ENCODE measurements around the gene SUCO.
"Not testable (repeated sequence)": the region's sequence is repeated elsewhere in the genome, so short reads cannot be mapped to it uniquely, and the experiment has no call there.

Gene SUCO

DNA sequence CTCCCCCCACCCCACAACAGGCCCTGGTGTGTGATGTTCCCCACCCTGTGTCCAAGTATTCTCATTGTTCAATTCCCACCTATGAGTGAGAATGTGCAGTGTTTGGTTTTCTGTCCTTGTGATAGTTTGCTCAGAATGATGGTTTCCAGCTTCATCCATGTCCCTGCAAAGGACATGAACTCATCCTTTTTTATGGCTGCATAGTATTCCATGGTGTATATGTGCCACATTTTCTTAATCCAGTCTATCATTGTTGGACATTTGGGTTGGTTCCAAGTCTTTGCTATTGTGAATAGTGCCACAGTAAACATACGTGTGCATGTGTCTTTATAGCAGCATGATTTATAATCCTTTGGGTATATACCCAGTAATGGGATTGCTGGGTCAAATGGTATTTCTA lies 58.5 kb downstream of the SUCO start:
- H3K4me3 ChIP-seq (ENCODE audit: low read length); H3K4me1 ChIP-seq (ENCODE audit: control insufficient read depth, low read depth, low read length); H3K9me3 ChIP-seq (ENCODE audit: control insufficient read depth, low read depth, low read length); H3K9ac ChIP-seq (ENCODE audit: low read length); H3K27ac ChIP-seq (ENCODE audit: low read length); H3K27me3 ChIP-seq (ENCODE audit: control insufficient read depth, insufficient read depth, low read length): not testable (repeated sequence)
- H3K36me3 ChIP-seq (ENCODE audit: control insufficient read depth, low read depth, low read length), result peaks cover 35% of the 10 kb centered on the region

DNA sequence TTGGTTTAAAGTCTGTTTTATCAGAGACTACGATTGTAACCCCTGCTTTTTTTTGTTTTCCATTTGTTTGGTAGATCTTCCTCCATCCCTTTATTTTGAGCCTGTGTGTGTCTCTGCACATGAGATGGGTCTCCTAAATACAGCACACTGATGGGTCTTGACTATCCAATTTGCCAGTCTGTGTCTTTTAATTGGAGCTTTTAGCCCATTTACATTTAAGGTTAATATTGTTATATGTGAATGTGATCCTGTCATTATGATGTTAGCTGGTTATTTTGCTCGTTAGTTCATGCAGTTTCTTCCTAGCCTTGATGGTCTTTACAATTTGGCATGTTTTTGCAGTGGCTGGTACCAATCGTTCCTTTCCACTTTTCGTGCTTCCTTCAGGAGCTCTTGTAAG lies 62.1 kb downstream of the SUCO start:
- not testable (repeated sequence) for H3K27me3 ChIP-seq (ENCODE audit: control insufficient read depth, insufficient read depth, low read length); H3K4me1 ChIP-seq (ENCODE audit: control insufficient read depth, low read depth, low read length); H3K9me3 ChIP-seq (ENCODE audit: control insufficient read depth, low read depth, low read length); H3K4me3 ChIP-seq (ENCODE audit: low read length); H3K27ac ChIP-seq (ENCODE audit: low read length); H3K9ac ChIP-seq (ENCODE audit: low read length)
- peaks cover 26% of the 10 kb centered on the region for H3K36me3 ChIP-seq (ENCODE audit: control insufficient read depth, low read depth, low read length)

DNA sequence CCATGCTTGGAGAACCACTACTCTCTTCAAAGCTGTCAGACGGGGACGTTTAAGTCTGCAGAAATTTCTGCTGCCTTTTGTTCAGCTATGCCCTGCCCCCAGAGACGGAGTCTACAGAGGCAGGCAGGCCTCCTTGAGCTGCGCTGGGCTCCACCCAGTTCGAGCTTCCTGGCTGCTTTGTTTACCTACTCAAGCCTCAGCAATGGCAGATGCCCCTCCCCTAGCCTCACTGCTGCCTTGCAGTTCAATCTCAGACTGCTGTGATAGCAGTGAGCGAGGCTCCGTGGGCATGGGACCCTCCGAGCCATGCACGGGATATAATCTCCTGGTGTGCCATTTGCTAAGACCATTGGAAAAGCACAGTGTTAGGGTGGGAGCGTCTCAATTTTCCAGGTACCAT lies 63.8 kb downstream of the SUCO start:
- not testable (repeated sequence) for H3K27ac ChIP-seq (ENCODE audit: low read length); H3K4me3 ChIP-seq (ENCODE audit: low read length); H3K27me3 ChIP-seq (ENCODE audit: control insufficient read depth, insufficient read depth, low read length); H3K9me3 ChIP-seq (ENCODE audit: control insufficient read depth, low read depth, low read length); H3K9ac ChIP-seq (ENCODE audit: low read length); H3K4me1 ChIP-seq (ENCODE audit: control insufficient read depth, low read depth, low read length)
- H3K36me3 ChIP-seq (ENCODE audit: control insufficient read depth, low read depth, low read length), result peaks cover 24% of the 10 kb centered on the region

DNA sequence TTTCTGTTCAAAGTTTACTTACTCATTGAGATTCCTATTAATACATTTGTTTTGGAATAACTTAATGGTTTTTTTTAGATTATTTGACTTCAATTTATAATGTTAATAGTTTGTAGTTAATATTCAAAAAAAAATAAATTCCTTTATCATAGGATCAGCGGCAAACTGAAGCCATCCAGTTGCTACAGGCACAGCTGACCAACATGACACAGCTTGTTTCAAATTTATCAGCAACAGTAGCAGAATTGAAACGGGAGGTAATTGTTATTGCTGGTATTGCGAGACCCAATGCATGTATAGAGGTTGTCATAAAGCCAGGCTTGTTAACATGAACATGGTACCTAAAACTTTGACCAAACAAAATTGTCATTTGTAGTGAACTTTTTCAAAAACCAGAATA lies 67.0 kb downstream of the SUCO start:
- Histone ChIP-seq H3K36me3 (ENCODE audit: control insufficient read depth, low read depth, low read length) (peaks cover 41% of the 10 kb centered on the region), H3K27me3 (ENCODE audit: control insufficient read depth, insufficient read depth, low read length) (no peaks in the 10 kb centered on the region), H3K4me1 (ENCODE audit: control insufficient read depth, low read depth, low read length) (no peaks in the 10 kb centered on the region), H3K9me3 (ENCODE audit: control insufficient read depth, low read depth, low read length) (no peaks in the 10 kb centered on the region), H3K9ac (ENCODE audit: low read length) (no peak overlapping the region), H3K27ac (ENCODE audit: low read length) (no peak overlapping the region), H3K4me3 (ENCODE audit: low read length) (no peak overlapping the region)

DNA sequence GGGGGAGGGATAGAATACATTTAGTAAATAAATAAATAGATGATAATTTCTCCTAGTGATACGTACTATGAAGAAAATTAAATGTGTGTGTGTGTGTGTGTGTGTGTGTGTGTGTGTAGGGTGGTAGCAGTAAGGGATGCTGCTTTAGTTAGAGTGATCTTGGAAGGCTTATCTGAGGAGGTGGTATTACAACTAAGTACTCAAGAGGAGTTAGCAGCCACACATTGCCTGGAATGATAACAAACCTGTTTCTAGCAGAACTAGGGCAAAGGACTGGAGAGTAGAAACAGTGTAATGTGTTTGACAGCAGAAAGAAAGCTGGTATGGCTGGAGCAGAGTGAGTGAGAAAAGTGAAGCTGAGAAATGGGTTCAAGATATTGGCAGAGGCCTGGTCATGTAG lies 67.7 kb downstream of the SUCO start:
- H3K9me3 ChIP-seq (ENCODE audit: control insufficient read depth, low read depth, low read length), result no peaks in the 10 kb centered on the region
- no peaks in the 10 kb centered on the region for H3K27me3 ChIP-seq (ENCODE audit: control insufficient read depth, insufficient read depth, low read length)
- H3K36me3 ChIP-seq (ENCODE audit: control insufficient read depth, low read depth, low read length), result peaks cover 41% of the 10 kb centered on the region
- H3K9ac ChIP-seq (ENCODE audit: low read length), result no peak overlapping the region
- H3K4me1 ChIP-seq (ENCODE audit: control insufficient read depth, low read depth, low read length), result no peaks in the 10 kb centered on the region
- H3K27ac ChIP-seq (ENCODE audit: low read length), result no peak overlapping the region
- H3K4me3 ChIP-seq (ENCODE audit: low read length), result no peak overlapping the region

DNA sequence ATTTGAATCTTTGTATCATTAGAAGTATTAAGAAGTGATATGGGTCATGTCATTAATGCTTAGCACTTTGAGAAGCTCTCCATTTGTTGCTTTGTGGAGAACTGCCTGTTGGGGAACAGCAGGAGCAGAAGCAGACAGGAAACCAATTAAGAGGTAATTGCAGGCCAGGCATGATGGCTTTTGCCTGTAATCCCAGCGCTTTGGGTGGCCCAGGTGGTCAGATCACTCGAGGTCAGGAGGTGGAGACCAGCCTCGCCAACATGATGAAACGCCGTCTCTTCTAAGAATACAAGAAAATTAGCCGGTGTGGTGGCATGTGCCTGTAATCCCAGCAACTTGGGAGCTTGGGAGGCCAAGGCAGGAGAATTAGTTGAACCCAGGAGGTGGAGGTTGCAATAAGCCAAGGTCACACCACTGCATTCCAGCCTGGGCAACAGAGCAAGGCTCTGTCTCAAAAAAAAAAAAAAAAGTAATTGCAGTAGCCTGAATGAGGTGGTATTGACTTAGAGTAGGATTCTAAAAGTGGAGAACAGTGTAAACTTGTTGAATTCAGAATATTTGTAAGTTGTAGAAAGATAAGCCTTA lies 68.2 kb downstream of the SUCO start:
- no peak overlapping the region for H3K27ac ChIP-seq (ENCODE audit: low read length)
- no peaks in the 10 kb centered on the region for H3K9me3 ChIP-seq (ENCODE audit: control insufficient read depth, low read depth, low read length)
- H3K36me3 ChIP-seq (ENCODE audit: control insufficient read depth, low read depth, low read length), result peaks cover 41% of the 10 kb centered on the region
- H3K4me3 ChIP-seq (ENCODE audit: low read length), result no peak overlapping the region
- H3K9ac ChIP-seq (ENCODE audit: low read length), result no peak overlapping the region
- H3K4me1 ChIP-seq (ENCODE audit: control insufficient read depth, low read depth, low read length), result no peaks in the 10 kb centered on the region
- no peaks in the 10 kb centered on the region for H3K27me3 ChIP-seq (ENCODE audit: control insufficient read depth, insufficient read depth, low read length)

DNA sequence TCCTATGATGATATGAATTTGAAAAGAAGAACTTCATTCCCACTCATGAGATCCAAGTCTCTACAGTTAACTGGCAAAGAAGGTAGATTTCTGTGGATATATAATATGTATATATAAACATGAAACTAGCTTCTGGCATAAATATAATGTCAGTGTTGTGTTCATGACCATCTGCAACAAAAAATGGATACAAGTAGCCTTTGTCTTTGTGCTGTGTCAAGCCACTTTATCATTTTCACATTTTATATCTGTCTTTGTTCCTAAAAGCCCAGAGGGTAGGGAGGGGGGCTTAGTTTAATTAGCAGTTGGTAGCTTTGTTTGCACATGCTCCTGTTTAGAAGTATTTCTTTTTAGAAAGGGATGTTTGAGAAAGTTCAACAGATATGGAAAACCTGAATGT lies 69.8 kb downstream of the SUCO start:
- Histone ChIP-seq H3K9ac (ENCODE audit: low read length) (no peak overlapping the region), H3K27me3 (ENCODE audit: control insufficient read depth, insufficient read depth, low read length) (no peaks in the 10 kb centered on the region), H3K27ac (ENCODE audit: low read length) (no peak overlapping the region), H3K36me3 (ENCODE audit: control insufficient read depth, low read depth, low read length) (peaks cover 37% of the 10 kb centered on the region), H3K4me1 (ENCODE audit: control insufficient read depth, low read depth, low read length) (no peaks in the 10 kb centered on the region), H3K9me3 (ENCODE audit: control insufficient read depth, low read depth, low read length) (no peaks in the 10 kb centered on the region), H3K4me3 (ENCODE audit: low read length) (no peak overlapping the region)

DNA sequence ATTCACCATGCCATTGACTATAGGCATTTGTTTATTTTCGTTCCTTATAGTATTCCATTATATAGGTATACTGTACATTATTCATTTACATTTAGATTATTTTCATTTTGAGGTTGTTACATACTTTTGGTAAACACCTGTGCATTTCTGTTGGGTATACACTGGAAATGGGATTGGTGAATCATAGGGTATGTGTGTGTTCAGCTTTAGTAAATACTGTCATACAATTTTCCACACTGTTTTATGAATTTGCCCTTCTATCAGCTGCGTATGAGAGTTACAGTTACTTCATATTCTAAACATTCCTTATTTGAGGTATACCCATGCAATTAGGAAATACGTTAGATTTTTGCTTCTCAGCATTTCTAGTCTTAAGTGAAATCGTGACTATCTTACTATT lies 70.9 kb downstream of the SUCO start:
- Histone ChIP-seq H3K27ac (ENCODE audit: low read length) (no peak overlapping the region), H3K9ac (ENCODE audit: low read length) (no peak overlapping the region), H3K27me3 (ENCODE audit: control insufficient read depth, insufficient read depth, low read length) (no peaks in the 10 kb centered on the region), H3K4me1 (ENCODE audit: control insufficient read depth, low read depth, low read length) (no peaks in the 10 kb centered on the region), H3K36me3 (ENCODE audit: control insufficient read depth, low read depth, low read length) (peaks cover 33% of the 10 kb centered on the region), H3K9me3 (ENCODE audit: control insufficient read depth, low read depth, low read length) (no peaks in the 10 kb centered on the region), H3K4me3 (ENCODE audit: low read length) (no peak overlapping the region)

DNA sequence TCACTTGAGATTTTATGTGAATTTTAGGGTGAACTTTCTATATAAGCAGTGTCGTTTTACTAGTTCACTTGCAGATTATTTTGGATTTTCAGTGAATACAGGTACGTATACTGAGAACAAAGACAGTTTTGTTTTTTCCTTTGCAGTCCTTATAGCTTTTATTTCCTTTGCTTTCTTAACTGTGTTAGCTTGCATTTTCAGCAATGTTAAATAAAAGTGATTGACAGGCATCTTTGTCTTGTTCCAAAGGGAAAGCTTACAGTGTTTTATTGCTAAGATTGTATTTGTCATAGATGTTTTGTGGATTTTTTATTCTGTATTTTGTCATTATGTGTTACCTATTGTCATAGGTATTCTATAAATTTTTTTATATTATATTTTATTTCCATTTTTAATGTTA lies 72.7 kb downstream of the SUCO start:
- Histone ChIP-seq H3K27me3 (ENCODE audit: control insufficient read depth, insufficient read depth, low read length) (no peaks in the 10 kb centered on the region), H3K4me1 (ENCODE audit: control insufficient read depth, low read depth, low read length) (no peaks in the 10 kb centered on the region), H3K36me3 (ENCODE audit: control insufficient read depth, low read depth, low read length) (peaks cover 37% of the 10 kb centered on the region), H3K27ac (ENCODE audit: low read length) (no peak overlapping the region), H3K9me3 (ENCODE audit: control insufficient read depth, low read depth, low read length) (no peaks in the 10 kb centered on the region), H3K4me3 (ENCODE audit: low read length) (no peak overlapping the region), H3K9ac (ENCODE audit: low read length) (no peak overlapping the region)

DNA sequence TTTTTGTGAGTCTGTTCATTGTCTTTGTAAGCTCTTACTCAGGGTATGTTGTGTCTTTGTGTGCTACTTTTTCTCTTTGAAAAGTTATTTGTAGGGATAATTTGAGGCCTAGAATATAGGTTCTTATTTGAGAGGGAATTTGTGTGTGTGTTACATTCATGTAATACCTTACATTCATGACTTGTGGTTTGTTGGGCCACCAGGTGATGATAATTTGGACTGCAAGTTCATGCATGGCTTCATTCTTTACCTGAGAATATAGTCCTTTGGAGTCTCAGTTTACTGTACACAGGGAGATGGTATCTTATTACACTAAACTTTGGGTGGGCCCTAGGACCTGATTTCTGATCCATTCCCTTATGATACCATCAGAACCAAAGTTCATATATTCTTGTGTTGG lies 74.2 kb downstream of the SUCO start:
- Histone ChIP-seq H3K4me3 (ENCODE audit: low read length) (no peak overlapping the region), H3K36me3 (ENCODE audit: control insufficient read depth, low read depth, low read length) (peaks cover 39% of the 10 kb centered on the region), H3K9ac (ENCODE audit: low read length) (no peak overlapping the region), H3K9me3 (ENCODE audit: control insufficient read depth, low read depth, low read length) (no peaks in the 10 kb centered on the region), H3K27ac (ENCODE audit: low read length) (no peak overlapping the region), H3K27me3 (ENCODE audit: control insufficient read depth, insufficient read depth, low read length) (no peaks in the 10 kb centered on the region), H3K4me1 (ENCODE audit: control insufficient read depth, low read depth, low read length) (no peaks in the 10 kb centered on the region)

DNA sequence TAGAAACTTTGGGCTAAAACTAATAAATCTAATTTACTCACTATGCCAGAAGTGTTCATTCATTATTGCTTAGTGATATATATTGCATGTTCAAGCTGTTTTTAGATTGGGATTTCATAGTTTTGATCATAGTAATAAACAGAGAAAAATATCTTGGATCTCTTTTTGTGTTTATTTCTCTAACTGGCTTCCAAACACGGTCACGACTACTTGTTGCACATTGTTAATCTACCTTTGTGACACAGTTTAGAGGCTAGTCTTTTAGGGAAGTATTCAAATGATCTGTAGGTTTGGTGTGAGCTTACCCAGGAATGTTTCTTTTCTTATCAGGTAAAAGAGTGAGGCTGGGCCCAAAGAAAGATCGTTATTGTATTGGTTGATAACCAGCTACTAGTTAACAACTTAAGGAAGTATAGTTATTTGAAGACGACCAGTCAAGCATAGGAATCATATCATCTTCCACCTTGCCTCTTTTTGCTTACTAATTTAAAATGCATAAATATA lies 75.2 kb downstream of the SUCO start:
- Histone ChIP-seq H3K4me3 (ENCODE audit: low read length) (no peak overlapping the region), H3K9me3 (ENCODE audit: control insufficient read depth, low read depth, low read length) (no peaks in the 10 kb centered on the region), H3K9ac (ENCODE audit: low read length) (no peak overlapping the region), H3K4me1 (ENCODE audit: control insufficient read depth, low read depth, low read length) (no peaks in the 10 kb centered on the region), H3K36me3 (ENCODE audit: control insufficient read depth, low read depth, low read length) (peaks cover 30% of the 10 kb centered on the region), H3K27me3 (ENCODE audit: control insufficient read depth, insufficient read depth, low read length) (no peaks in the 10 kb centered on the region), H3K27ac (ENCODE audit: low read length) (no peak overlapping the region)

DNA sequence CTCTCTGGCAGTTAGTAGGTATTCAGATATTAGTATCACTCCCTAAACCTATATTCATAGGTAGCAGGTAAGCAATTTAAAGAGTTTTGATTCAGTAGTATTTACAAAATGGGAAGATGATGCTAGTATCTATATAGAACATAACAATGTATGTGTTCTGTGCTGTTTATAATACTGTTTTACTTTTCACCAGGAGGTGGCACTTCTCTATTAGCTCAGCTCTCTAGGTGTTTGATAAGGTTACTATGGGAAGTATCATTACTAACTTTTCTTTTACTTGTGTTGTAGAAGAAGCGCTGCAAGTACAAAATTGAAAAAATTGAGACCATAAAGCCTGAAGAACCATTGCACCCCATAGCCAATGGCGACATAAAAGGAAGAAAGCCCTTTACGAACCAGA lies 76.6 kb downstream of the SUCO start:
- Histone ChIP-seq H3K27me3 (ENCODE audit: control insufficient read depth, insufficient read depth, low read length) (no peaks in the 10 kb centered on the region), H3K9me3 (ENCODE audit: control insufficient read depth, low read depth, low read length) (no peaks in the 10 kb centered on the region), H3K36me3 (ENCODE audit: control insufficient read depth, low read depth, low read length) (peaks cover 23% of the 10 kb centered on the region), H3K27ac (ENCODE audit: low read length) (no peak overlapping the region), H3K4me1 (ENCODE audit: control insufficient read depth, low read depth, low read length) (no peaks in the 10 kb centered on the region), H3K9ac (ENCODE audit: low read length) (no peak overlapping the region), H3K4me3 (ENCODE audit: low read length) (no peak overlapping the region)
